Central memory CD4-positive, alpha-beta T cell (primary cell): ENCODE measurements around the gene LPCAT2.
"Not testable (repeated sequence)": the region's sequence is repeated elsewhere in the genome, so short reads cannot be mapped to it uniquely, and the experiment has no call there.

Source experiments
- DNase-seq: peaks from one replicate; pipeline ENCODE4 v3.0.0; 2022

LPCAT2 gene

GRCh38 chr16:55613613-55614335 is 104.9 kb downstream of the LPCAT2 start:
- DNase-seq = no peak

DNA sequence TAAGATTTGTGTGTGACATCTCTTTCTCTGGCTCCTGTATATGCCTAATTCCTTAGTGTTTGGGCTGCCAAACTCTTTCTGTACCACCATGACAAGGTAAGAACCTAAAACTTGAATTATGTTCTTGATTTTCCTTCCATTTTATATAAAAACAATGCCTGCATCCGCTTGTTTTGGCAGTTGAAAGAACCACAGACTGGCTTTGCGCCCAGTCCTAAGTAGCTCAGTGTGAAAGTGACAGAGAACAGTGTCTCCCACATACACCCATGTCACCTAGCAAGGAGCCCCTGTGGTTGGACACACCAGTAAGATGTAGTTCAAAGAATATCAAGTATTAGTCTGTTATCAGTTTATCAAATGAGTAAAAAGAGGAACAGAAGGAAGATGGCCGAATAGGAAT is 106.2 kb downstream of the LPCAT2 start:
- no peak for DNase-seq

DNA sequence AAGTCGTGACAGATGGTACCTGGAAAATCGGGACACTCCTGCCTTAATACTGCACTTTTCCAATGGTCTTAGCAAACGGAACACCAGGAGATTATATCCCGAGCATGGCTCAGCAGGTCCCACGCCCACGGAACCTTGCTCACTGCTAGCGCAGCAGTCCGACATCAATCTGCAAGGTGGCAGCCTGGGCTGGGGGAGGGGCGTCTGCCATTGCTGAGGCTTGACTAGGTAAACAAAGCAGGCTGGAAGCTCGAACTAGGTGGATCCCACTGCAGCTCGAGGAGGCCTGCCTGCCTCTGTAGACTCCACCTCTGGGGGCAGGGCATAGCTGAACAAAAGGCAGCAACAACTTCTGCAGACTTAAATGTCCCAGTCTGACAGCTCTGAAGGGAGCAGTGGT is 106.8 kb downstream of the LPCAT2 start:
- DNase-seq = not testable (repeated sequence)

DNA sequence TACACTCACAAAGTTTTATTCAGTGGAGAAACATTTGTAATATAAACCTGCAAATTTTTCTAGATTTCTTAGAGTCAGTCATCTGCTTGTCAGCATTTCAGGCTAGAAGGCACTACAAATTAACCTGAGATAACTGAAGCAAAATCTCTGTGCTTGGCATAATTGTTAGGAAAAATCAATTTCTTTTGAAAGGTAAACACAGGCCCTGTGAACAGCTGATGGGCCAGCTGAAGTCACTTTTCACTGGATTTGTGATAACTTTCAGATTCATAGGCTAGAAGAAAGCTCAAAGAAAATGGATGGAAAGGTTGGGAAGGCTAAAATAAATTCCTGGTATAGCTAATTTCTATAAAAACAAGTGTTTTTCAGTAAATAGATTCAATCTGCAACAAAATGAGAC is 112.9 kb downstream of the LPCAT2 start:
- DNase-seq = no peak

DNA sequence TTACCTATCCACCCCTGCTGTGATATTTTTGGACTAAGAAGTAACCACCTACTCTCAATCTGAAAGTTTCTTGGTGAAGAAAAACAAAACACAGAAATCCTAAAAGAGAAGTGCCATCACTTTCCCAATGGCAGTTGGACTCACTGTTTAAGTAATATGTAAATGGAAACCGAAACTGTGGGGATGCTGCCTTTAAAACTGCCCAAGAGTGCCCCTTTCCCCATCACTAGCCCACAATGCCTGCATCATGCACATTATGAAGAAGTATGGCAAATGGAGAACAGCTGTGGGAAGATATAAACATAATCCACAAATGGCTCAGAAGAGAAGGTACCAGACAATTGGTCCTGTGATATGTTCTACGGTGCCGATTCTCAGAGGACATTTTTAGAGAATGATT is 113.4 kb downstream of the LPCAT2 start:
- no peak for DNase-seq

DNA sequence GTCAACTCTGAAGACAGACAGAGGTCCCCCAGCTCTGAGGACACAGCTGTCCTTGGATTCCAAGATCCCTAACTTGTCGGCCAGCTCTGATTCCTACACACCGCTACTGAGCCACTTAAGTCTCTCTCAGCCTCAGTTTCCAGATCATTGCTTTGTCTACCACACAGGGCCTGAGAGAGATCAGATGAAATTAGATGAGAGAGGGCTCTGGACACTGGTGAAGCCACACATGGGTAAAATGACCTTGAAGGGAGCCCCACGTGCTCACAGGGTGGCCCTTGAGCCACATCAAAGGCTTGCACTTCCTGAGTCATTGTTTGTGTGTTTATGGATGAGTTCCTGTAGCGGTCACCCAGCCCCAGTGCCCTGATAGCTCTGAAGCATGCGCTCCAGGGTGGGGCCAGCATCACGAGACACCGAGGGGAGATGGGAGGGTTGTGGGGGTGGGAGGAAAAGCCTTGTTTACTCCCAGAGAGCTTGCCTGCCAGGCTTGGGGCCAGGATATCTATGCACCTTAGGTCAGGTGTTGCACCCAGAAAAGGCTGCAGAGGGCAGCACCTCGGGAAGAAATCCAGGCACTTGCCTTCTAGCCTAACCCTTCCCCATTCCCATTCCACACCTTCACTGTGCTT is 114.2 kb downstream of the LPCAT2 start:
- no peak for DNase-seq

GRCh38 chr16:55623640-55624039 is 114.8 kb downstream of the LPCAT2 start:
- no peak for DNase-seq

DNA sequence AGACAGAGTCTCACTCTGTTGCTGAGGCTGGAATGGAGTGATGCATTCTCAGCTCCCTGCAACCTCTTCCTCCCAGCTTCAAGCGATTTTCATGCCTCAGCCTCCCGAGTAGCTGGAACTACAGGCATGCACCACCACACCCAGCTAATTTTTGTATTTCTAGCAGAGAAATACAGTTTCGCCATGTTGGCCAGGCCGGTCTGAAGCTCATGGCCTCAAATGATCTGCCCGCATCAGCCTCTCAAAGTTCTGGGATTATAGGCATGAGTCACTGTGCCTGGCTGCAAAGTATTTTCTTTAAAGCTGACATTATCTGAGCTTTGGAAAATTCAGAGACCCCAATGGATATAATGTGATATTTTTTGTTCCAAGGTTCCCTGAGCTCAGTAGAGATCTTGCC is 115.8 kb downstream of the LPCAT2 start:
- DNase-seq = no peak

GRCh38 chr16:55625843-55626242 is 117.0 kb downstream of the LPCAT2 start:
- no peak for DNase-seq

GRCh38 chr16:55628306-55628968 is 119.6 kb downstream of the LPCAT2 start:
- no peak for DNase-seq

GRCh38 chr16:55630774-55631173 is 121.9 kb downstream of the LPCAT2 start:
- no peak for DNase-seq

- DNase-seq = no peak
These were observed 123.4 kb downstream of the LPCAT2 start for GRCh38 chr16:55632259-55632658.

DNA sequence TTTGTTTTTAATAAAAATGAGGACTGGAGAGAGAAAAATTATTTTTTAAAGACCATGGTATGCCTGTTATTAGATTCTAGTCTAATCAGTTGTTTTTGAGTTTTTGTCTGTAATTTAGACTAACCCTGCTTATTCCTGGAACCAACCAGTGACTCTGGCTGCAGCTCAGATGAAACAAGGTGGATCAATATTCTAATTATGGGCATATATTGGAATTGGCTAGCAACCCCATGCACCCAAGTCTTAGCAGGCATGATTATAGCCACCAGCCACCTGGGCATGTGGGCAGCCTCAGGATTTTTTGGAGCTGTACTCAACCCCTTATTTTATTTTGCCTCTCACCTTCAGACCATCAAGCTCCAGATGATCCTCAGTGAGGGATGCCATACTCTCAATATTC is 125.3 kb downstream of the LPCAT2 start:
- DNase-seq = no peak
